ENCODE data around the gene CALR3. TPM values are rescaled to one million over a fixed set of nuclear protein-coding genes. Genes with fewer than 3 reads are reported as not detected.

The CALR3 gene
- total and polyA plus RNA-seq, 2 of the 13 experiments (the other 11 are each of a cell fraction or from before 2014, with no cell fraction given), result not detected

DNA sequence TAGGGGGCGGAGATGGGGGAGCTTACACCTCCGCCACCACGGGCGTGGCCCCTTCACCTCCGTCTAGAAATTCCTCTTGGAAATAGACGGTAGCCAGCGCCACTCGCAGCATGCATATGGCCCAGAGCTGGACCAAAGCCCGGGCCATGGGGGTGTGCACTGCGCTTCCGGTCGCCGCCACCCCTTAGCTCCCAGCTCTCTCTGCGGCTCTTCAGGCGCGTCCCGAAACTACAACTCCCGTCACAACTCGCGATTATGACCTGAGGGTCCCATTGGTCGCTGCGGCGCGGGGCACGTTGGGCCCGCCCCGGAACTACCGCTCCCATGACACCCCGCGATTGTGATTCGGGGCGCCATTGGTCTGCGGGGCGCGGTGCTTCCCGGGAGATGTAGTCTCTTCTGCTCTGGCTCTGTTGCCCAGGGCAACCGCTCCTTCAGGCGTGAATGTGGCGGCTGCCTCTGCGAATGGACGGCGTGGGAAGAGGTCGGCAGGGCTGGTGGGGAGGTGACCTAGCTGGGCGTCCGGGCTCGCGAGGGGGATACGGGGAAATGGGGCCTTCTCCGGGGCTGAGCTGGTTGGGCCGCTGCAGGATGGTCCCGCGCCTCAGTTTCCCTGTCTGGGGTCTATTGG is at the start of gene CALR3, which contains the start of gene C19orf44 (continued):
- TF ChIP-seq ZNF225 (CRISPR knock-in tag; IDR thresholded peaks at IDR 0.05), result no peak
- peak; percentile 48 for TF ChIP-seq TBL1XR1 (IDR thresholded peaks at IDR 0.05; ENCODE audit: borderline replicate concordance, low read length, partially characterized antibody)
- no peak for TF ChIP-seq ZBTB8A (CRISPR knock-in tag; IDR thresholded peaks at IDR 0.05; ENCODE audit: borderline replicate concordance, low read depth)
- no peak for TF ChIP-seq ATF7-NPFF (CRISPR knock-in tag; IDR thresholded peaks at IDR 0.05; ENCODE audit: low read depth)
- TF ChIP-seq ZBED4 (CRISPR knock-in tag; IDR thresholded peaks at IDR 0.05; ENCODE audit: borderline replicate concordance), result peak; percentile 78; the same call in 1 of the 2 replicates
- peak; percentile 79; the same call in 1 of the 2 replicates for TF ChIP-seq SNAPC4 (CRISPR knock-in tag; IDR thresholded peaks at IDR 0.05)
- peak; percentile 47; the same call in 1 of the 2 replicates for TF ChIP-seq ZNF792 (CRISPR knock-in tag; IDR thresholded peaks at IDR 0.05)
- TF ChIP-seq PAF1 (CRISPR knock-in tag; IDR thresholded peaks at IDR 0.05), result no peak
- TF ChIP-seq ARID5B (CRISPR knock-in tag; IDR thresholded peaks at IDR 0.05), result peak; percentile 23; the same call in 1 of the 2 replicates
- peak; percentile 81 for TF ChIP-seq ZNF335 (CRISPR knock-in tag; IDR thresholded peaks at IDR 0.05)
- TF ChIP-seq NRL (CRISPR knock-in tag; IDR thresholded peaks at IDR 0.05; ENCODE audit: borderline replicate concordance), result no peak; the same call in 1 of the 2 replicates
- peak; percentile 70; the same call in 1 of the 2 replicates for TF ChIP-seq TBP (CRISPR knock-in tag; IDR thresholded peaks at IDR 0.05)
- TF ChIP-seq, protein P1, sequence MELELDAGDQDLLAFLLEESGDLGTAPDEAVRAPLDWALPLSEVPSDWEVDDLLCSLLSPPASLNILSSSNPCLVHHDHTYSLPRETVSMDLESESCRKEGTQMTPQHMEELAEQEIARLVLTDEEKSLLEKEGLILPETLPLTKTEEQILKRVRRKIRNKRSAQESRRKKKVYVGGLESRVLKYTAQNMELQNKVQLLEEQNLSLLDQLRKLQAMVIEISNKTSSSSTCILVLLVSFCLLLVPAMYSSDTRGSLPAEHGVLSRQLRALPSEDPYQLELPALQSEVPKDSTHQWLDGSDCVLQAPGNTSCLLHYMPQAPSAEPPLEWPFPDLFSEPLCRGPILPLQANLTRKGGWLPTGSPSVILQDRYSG (CRISPR knock-in tag; IDR thresholded peaks at IDR 0.05), result no peak
- TF ChIP-seq SUZ12 (IDR thresholded peaks at IDR 0.05; ENCODE audit: low read depth, low read length), result peak; percentile 92
- peak; percentile 70 for TF ChIP-seq RBFOX2 (IDR thresholded peaks at IDR 0.05; ENCODE audit: low read depth, low read length)
